Adrenal gland (tissue), 12 donors: ENCODE results near the gene CASP10. TPM values are rescaled to one million over a fixed set of nuclear protein-coding genes. Genes with fewer than 3 reads are reported as not detected.
A peak's percentile ranks its signal among the peaks of the same experiment; 100 is the strongest.

Experiments used
- DNase-seq, 7 donors: peaks; one replicate each; pipeline ENCODE4 v3.0.0-alpha.2; 2019 to 2020
- H3K27ac ChIP-seq, 5 donors: fragments of 200-600 bp; sonication (generic) in 4 of 5; 1 replicate in 3 of 5; 2 replicates in 2 of 5; pipeline versions ENCODE4 v1.5.1 to v1.8.0; 2016 to 2020; ENCODE audit warnings: mild to moderate bottlenecking in 1 of 5
- H3K27me3 ChIP-seq: fragments of 200-600 bp; 2 replicates; pipeline ENCODE4 v1.8.0; 2021
- H3K36me3 ChIP-seq, 2 donors: fragments of 200-600 bp; replicated peaks in 1 of 2; 1 replicate in 1 of 2; 2 replicates in 1 of 2; pipeline versions ENCODE4 v1.5.1 to v1.8.0; 2018 to 2022
- H3K4me1 ChIP-seq, 2 donors: fragments of 200-600 bp; replicated peaks in 1 of 2; 1 replicate in 1 of 2; 2 replicates in 1 of 2; pipeline versions ENCODE4 v1.5.1 to v1.8.0; 2018 to 2021
- H3K4me3 ChIP-seq, 4 donors: fragments of 200-600 bp; sonication (generic) in 3 of 4; one replicate each; pipeline ENCODE4 v1.5.1; 2016 to 2018
- H3K9me3 ChIP-seq, 3 donors: fragments of 200-600 bp; sonication (generic) in 1 of 3; replicated peaks in 1 of 3; 1 replicate in 2 of 3; 2 replicates in 1 of 3; pipeline versions ENCODE4 v1.5.1 to v1.8.0; 2016 to 2021
- POLR2A ChIP-seq, 2 donors: fragments of 450-650 bp; IDR thresholded peaks; one replicate each; pipeline ENCODE4 v1.6.1; 2017; ENCODE audit warnings: antibody characterized with exemption in 2 of 2, mild to moderate bottlenecking in 2 of 2, moderate library complexity in 1 of 2
- WGBS, 4 donors: extraction: QIAGEN DNeasy Blood & Tissue Kit in 2 of 4; methylation state at CpG; one replicate each; pipeline versions ENCODE4 v1.1.5 to v1.1.7; 2013 to 2017; 5-methylcytosine and 5-hydroxymethylcytosine counted together
- intact Hi-C, 2 donors: fragments of 100-400 bp; cut with DNase I; formaldehyde crosslinking; loops; one replicate each; pipeline versions ENCODE4 v1.14.1 to v1.15.0; 2022 to 2023
- polyA plus RNA-seq, 3 donors: library from polyadenylated mRNA; stranded (reverse); fragments of 200-250 nt in 2 of 3; fragments of 350-450 nt in 1 of 3; fragmentation: Illumina TruSeq in 1 of 3; extraction: RNeasy Lipid Tissue Mini Kit (QIAGEN cat#74804) in 1 of 3; gene quantifications; one replicate each; pipeline ENCODE4 v1.2.3, GENCODE V29; 2013 to 2014
- total RNA-seq, 9 donors: library from RNA; depleted of rRNA in 4 of 9; stranded (reverse); fragments of >200 nt in 4 of 9; fragments of 120-200 nt in 1 of 9; fragmentation: NEBNext Ultra II Directional in 1 of 9; extraction: Animal tissue kit (Norgen Biotek cat#: 25700) in 1 of 9; gene quantifications; one replicate each; pipeline versions ENCODE4 v1.1.0 to v1.2.4, GENCODE V29; 2013 to 2023
- TF ChIP-seq, protein P1 (sequence below), 6 experiments: fragments of 450-650 bp in 4 of 6; fragments of 200-600 bp in 2 of 6; sonication (generic) in 1 of 6; IDR thresholded peaks; 1 replicate in 5 of 6; 2 replicates in 1 of 6; pipeline versions ENCODE4 v1.5.1 to v1.8.0; 2016 to 2021; ENCODE audit warnings: antibody characterized with exemption in 6 of 6, mild to moderate bottlenecking in 2 of 6, moderate library complexity in 1 of 6
- donor health status: healthy with polysubstance abuse.
- donor health status: Bipolar disorder and iron deficiency.
- donor health status: DM: yes; HTN: yes; CAD: no.
- donor health status: DM: no; HTN: no; CAD: no.
- donor health status: DM: no; HTN: no; CAD: no.
- donor health status: DM: yes; HTN: yes; CAD: no.

The CASP10 gene
- total and polyA plus RNA-seq, 12 donors, result 2.5 to 12.8 (median 5.2) TPM

DNA sequence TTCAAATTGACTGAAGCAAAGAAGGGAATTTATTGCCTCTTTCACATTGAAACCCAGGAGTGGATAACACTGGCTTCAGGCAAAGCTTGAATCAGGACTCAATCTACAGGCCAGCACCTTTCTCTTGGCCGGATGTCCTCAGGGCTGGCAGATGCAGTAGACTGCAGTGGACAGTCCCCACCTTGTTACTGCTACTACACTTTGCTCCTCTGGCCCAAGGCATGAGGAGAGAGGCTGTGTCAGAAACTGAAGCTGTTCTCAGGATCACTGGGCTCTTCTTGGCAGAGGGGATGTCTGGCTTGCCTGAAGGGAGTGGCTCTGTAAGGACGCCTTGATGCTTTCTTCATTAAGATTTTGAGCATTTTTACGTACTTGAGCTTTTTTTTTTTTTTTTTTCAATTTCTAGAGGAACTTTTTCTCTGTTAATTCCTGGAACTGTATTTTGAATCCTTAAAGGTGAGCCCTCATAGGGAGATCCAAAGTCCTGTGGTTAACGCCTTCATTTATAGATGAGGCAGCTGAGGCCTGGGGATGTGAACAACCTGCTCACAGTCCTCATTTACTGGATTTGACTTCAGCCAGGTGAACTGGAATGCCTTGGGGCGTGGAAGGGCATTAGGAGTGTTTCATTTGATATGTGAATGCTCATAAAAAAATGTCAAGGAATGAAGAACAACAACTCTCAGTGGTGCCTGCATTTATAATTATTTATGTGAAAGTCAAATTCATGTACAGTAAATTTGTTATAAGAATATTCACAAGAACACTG is 36.6 kb downstream of the CASP10 start:
- H3K4me3 ChIP-seq, result no peak overlapping the region
- intact Hi-C loops, result no loop called here
- H3K36me3 ChIP-seq, result peaks cover 0 to 7% of the 10 kb centered on the region in 2 donors
- no peak for TF ChIP-seq POLR2A (IDR thresholded peaks at IDR 0.05)
- TF ChIP-seq, protein P1, sequence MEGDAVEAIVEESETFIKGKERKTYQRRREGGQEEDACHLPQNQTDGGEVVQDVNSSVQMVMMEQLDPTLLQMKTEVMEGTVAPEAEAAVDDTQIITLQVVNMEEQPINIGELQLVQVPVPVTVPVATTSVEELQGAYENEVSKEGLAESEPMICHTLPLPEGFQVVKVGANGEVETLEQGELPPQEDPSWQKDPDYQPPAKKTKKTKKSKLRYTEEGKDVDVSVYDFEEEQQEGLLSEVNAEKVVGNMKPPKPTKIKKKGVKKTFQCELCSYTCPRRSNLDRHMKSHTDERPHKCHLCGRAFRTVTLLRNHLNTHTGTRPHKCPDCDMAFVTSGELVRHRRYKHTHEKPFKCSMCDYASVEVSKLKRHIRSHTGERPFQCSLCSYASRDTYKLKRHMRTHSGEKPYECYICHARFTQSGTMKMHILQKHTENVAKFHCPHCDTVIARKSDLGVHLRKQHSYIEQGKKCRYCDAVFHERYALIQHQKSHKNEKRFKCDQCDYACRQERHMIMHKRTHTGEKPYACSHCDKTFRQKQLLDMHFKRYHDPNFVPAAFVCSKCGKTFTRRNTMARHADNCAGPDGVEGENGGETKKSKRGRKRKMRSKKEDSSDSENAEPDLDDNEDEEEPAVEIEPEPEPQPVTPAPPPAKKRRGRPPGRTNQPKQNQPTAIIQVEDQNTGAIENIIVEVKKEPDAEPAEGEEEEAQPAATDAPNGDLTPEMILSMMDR (IDR thresholded peaks at IDR 0.05), result no peak
- H3K27ac ChIP-seq, result peak overlapping the region in 1 of 5 donors; percentile 18
- H3K9me3 ChIP-seq, result no peaks in the 10 kb centered on the region
- DNase-seq, result no peak
- 85 to 90% (median 88%) methylated on average over 5 of the region's 5 CpGs for WGBS, 4 donors
- no peaks in the 10 kb centered on the region for H3K27me3 ChIP-seq
- peaks cover 4 to 10% of the 10 kb centered on the region in 2 donors for H3K4me1 ChIP-seq

DNA sequence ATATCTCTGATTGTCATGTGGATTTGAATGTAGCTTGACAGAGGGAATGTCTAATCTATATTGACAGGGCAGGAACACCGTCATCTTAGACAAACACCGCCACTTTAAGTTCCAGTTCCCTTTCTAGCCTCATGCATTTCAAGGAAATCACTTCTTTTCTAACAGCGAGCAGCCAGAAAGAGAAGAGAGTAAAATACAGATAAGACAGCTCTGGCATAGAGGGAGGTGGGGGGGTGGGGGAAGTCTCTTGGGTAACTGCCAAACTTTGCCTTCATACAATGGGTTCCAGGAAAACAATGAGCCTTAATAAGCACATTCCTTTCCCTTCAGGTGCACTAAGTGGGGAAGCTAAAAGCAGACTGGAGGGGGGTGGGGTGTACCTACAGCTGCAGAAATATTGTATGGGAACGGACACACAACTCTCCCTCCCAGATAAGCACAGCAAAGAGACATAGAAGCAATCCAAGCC is 37.2 kb downstream of the CASP10 start:
- TF ChIP-seq, protein P1 (IDR thresholded peaks at IDR 0.05), result no peak
- TF ChIP-seq POLR2A (IDR thresholded peaks at IDR 0.05), result no peak
- peak overlapping the region in 1 of 5 donors; percentile 18 for H3K27ac ChIP-seq
- intact Hi-C loops, result no loop called here
- H3K9me3 ChIP-seq, result no peaks in the 10 kb centered on the region
- DNase-seq, result peak; percentile 36 to 83 (median 57)
- 22 to 39% (median 32%) methylated on average over 4 of the region's 4 CpGs for WGBS, 4 donors
- peaks cover 0 to 7% of the 10 kb centered on the region in 2 donors for H3K36me3 ChIP-seq
- no peak overlapping the region for H3K4me3 ChIP-seq
- H3K4me1 ChIP-seq, result peaks cover 4 to 10% of the 10 kb centered on the region in 2 donors
- H3K27me3 ChIP-seq, result no peaks in the 10 kb centered on the region

DNA sequence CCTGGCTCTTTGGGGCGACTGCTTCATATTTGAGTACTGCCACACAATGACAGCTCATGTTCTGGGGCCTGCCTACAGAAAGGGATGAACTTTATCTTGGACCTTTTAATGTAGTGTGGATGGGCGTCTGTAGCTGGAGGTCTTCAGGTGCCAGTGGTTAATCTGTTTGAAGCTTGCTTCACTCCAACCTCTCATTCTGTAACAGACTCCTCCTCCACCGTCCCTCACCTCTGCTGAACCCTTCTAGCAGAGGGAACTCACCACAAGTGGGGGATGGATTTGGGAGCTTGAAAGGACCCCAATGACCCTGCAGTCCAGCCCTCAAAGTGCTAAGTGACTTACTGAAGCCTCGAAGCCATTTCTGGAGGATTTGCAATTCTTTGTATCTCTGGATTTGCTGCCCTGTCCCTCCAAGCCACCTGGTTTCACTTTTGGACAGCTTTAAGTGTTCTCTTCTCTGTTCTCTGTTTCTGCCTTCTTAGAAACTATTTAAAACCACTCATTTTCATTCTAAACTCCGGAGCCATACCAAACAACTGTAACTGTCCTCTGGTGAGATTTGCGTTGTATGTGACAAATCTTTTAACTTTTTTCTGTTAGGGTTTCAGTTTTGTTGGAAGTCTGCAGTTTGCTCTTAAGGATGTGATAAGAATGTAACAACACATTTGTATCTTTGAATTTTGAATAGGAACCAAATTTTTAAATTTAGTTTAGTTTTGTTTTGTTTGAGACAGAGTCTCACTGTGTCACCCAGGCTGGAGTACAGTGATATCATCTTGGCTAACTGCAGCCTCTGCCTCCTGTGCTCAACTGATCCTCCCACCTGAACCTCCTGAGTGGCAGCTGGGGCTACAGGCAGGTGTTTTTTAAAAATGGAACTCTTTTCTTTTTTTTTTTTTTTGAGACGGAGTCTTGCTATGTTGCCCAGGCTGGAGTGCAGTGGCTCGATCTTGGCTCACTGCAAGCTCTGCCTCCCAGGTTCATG is 40.4 kb downstream of the CASP10 start:
- H3K27ac ChIP-seq, result no peak overlapping the region
- TF ChIP-seq POLR2A (IDR thresholded peaks at IDR 0.05), result no peak
- TF ChIP-seq, protein P1 (IDR thresholded peaks at IDR 0.05), result no peak
- peaks cover 4 to 12% of the 10 kb centered on the region in 2 donors for H3K4me1 ChIP-seq
- no peaks in the 10 kb centered on the region for H3K36me3 ChIP-seq
- intact Hi-C loops, result no loop called here
- H3K4me3 ChIP-seq, result no peak overlapping the region
- H3K27me3 ChIP-seq, result no peaks in the 10 kb centered on the region
- H3K9me3 ChIP-seq, result no peaks in the 10 kb centered on the region
- WGBS, 4 donors, result 65 to 75% (median 68%) methylated on average over 8 of the region's 8 CpGs
- DNase-seq, result no peak
